SK-N-SH treated with all-trans-retinoic acid at 6 μM for 48 hours (cell line): Measurements from ENCODE around the gene TP53TG3.
"Not testable (repeated sequence)": the region's sequence is repeated elsewhere in the genome, so short reads cannot be mapped to it uniquely, and the experiment has no call there.

Experiments used
- ATAC-seq: fragments of 200-7000 bp; cut with Tn5 transposase; 3 replicates; pipeline ENCODE4 v1.9.1; 2020; ENCODE audit warnings: mild to moderate bottlenecking, moderate library complexity

Gene TP53TG3

GRCh38 chr16:32676065-32676464 is at the start of gene TP53TG3:
TP53TG3 (minus strand) TSS chr16:32676165; CDS start chr16:32676097, 68 bp downstream.
- ATAC-seq: not testable (repeated sequence)

DNA sequence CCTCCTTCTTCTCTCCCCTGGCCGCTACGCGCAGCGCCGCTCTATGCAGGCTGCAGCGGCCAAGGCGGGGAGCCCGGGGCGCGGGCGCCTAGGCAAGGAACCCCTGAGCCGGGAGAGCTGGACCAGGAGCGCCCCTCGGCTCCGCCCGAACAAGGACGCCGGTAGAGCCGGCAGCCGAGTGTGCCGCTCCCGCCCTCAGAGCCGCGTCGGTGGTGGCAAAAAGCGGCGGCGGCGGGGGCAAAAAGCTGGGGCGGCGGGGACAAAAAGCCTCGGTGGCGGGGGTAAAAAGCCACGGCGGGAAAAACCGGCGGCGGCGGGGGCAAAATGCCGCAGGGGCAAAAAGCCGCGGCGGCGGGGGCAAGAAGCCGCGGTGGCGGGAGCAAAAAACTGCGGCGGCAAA is 25.1 kb downstream of the TP53TG3 start:
- not testable (repeated sequence) for ATAC-seq

GRCh38 chr16:32647562-32647961 is 28.4 kb downstream of the TP53TG3 start:
- not testable (repeated sequence) for ATAC-seq

GRCh38 chr16:32646780-32647179 is 29.2 kb downstream of the TP53TG3 start:
- ATAC-seq: not testable (repeated sequence)

GRCh38 chr16:32646177-32646576 is 29.8 kb downstream of the TP53TG3 start:
- not testable (repeated sequence) for ATAC-seq

- ATAC-seq: not testable (repeated sequence)
Observed at GRCh38 chr16:32645278-32645908, 30.6 kb downstream of the TP53TG3 start.

DNA sequence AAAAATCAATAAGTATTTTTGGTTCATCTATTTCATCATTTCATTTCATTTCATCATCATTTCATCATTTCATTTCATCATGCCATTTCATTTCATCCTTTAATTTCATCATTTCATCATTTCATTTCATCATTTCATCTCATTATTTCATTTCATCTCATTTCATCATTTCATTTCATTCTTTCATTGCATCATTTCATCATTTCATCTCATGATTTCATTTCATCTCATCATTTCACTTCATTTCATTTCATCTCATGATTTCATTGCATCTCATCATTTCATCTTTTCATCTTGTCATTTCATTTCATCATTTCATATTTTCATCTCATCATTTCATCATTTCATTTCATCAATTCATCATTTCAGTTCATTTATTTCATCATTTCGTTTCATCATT is 31.2 kb downstream of the TP53TG3 start:
- ATAC-seq: not testable (repeated sequence)

GRCh38 chr16:32637614-32638013 is 38.4 kb downstream of the TP53TG3 start:
- ATAC-seq: not testable (repeated sequence)

GRCh38 chr16:32632096-32632495 is 43.9 kb downstream of the TP53TG3 start:
- ATAC-seq: not testable (repeated sequence)
